CD4-positive, alpha-beta T cell (primary cell): ENCODE measurements around the gene BICDL2. TPM values are rescaled to one million over a fixed set of nuclear protein-coding genes. Genes with fewer than 3 reads are reported as not detected.

Experiments used
- ATAC-seq: fragments of 200-7000 bp; cut with Tn5 transposase; one replicate; pipeline ENCODE4 v1.10.0; 2022; ENCODE audit warnings: mild to moderate bottlenecking; ENCODE audit not compliant: poor library complexity
- CTCF ChIA-PET: fragments of 350-600 bp; sonication (Branson Sonifier 250); formaldehyde crosslinking; loops from one replicate; lab custom pipeline; 2021; ENCODE audit warnings: antibody characterized with exemption, inconsistent platforms; lab: Charles Lee
- POLR2A ChIA-PET: fragments of 350-600 bp; sonication (Branson Sonifier 250); formaldehyde crosslinking; loops from one replicate; lab custom pipeline; 2021; ENCODE audit warnings: antibody characterized with exemption, inconsistent platforms; lab: Charles Lee
- DNase-seq, 14 experiments: peaks; one replicate each; pipeline ENCODE4 v3.0.0-alpha.2; 2013 to 2020; ENCODE audit warnings: mixed read lengths in 2 of 14
- H3K27ac ChIP-seq, 2 donors: one replicate each; pipeline versions ENCODE4 v1.5.1 to v1.7.0; 2013; ENCODE audit warnings: low read length in 2 of 2, low read depth in 1 of 2, mild to moderate bottlenecking in 1 of 2
- H3K27me3 ChIP-seq, 2 experiments: 1 replicate in 1 of 2; 2 replicates in 1 of 2; pipeline versions ENCODE4 v1.6.1 to v1.7.0; 2013; ENCODE audit warnings: low read length in 2 of 2, control low read depth in 1 of 2, mild to moderate bottlenecking in 1 of 2, moderate library complexity in 1 of 2; ENCODE audit not compliant: insufficient read depth in 2 of 2, control insufficient read depth in 1 of 2
- H3K36me3 ChIP-seq: one replicate; pipeline ENCODE4 v1.6.1; 2013; ENCODE audit warnings: low read length, control low read depth; ENCODE audit not compliant: insufficient read depth
- H3K4me1 ChIP-seq: one replicate; pipeline ENCODE4 v1.6.1; 2013; ENCODE audit warnings: low read length, control low read depth; ENCODE audit not compliant: insufficient read depth
- H3K4me3 ChIP-seq: one replicate; pipeline ENCODE4 v1.5.1; 2013; ENCODE audit warnings: mild to moderate bottlenecking, low read length, moderate library complexity
- H3K9me3 ChIP-seq, 2 experiments: 1 replicate in 1 of 2; 2 replicates in 1 of 2; pipeline versions ENCODE4 v1.6.1 to v1.7.0; 2013; ENCODE audit warnings: low read length in 2 of 2, mild to moderate bottlenecking in 2 of 2, control low read depth in 1 of 2, moderate library complexity in 1 of 2; ENCODE audit not compliant: control insufficient read depth in 1 of 2, insufficient read depth in 1 of 2
- H3K27ac Mint-ChIP-seq: one replicate; pipeline ENCODE4 v1.8.0; 2020; ENCODE audit warnings: mixed read lengths
- H3K27me3 Mint-ChIP-seq: one replicate; pipeline ENCODE4 v1.8.0; 2021; ENCODE audit warnings: mixed read lengths
- H3K36me3 Mint-ChIP-seq: one replicate; pipeline ENCODE4 v1.8.0; 2021; ENCODE audit warnings: low read depth, mixed read lengths
- H3K4me1 Mint-ChIP-seq: one replicate; pipeline ENCODE4 v1.8.0; 2021; ENCODE audit warnings: low read depth, mixed read lengths
- H3K4me3 Mint-ChIP-seq: one replicate; pipeline ENCODE4 v1.8.0; 2020; ENCODE audit warnings: mild to moderate bottlenecking, mixed read lengths
- H3K9me3 Mint-ChIP-seq: one replicate; pipeline ENCODE4 v1.8.0; 2020; ENCODE audit warnings: mixed read lengths
- CTCF ChIP-seq: fragments of 200-600 bp; IDR thresholded peaks from one replicate; pipeline ENCODE4 v1.8.0; 2022; ENCODE audit warnings: antibody characterized with exemption, mild to moderate bottlenecking
- intact Hi-C, 2 experiments: fragments of 100-400 bp; cut with DNase I in 1 of 2; cut with micrococcal nuclease in 1 of 2; formaldehyde crosslinking; loops; one replicate each; pipeline versions ENCODE4 v1.15.1 to v1.9.0; 2023 to 2025; cut with DNase I, micrococcal nuclease
- total RNA-seq, 174 experiments: library from RNA in 2 of 174; stranded (reverse) in 2 of 174; gene quantifications; one replicate each; pipeline ENCODE4 v1.2.3 and lab custom pipeline; 2021 to 2026

BICDL2 gene
- total RNA-seq, 2 experiments from 2014 or later = not detected

DNA sequence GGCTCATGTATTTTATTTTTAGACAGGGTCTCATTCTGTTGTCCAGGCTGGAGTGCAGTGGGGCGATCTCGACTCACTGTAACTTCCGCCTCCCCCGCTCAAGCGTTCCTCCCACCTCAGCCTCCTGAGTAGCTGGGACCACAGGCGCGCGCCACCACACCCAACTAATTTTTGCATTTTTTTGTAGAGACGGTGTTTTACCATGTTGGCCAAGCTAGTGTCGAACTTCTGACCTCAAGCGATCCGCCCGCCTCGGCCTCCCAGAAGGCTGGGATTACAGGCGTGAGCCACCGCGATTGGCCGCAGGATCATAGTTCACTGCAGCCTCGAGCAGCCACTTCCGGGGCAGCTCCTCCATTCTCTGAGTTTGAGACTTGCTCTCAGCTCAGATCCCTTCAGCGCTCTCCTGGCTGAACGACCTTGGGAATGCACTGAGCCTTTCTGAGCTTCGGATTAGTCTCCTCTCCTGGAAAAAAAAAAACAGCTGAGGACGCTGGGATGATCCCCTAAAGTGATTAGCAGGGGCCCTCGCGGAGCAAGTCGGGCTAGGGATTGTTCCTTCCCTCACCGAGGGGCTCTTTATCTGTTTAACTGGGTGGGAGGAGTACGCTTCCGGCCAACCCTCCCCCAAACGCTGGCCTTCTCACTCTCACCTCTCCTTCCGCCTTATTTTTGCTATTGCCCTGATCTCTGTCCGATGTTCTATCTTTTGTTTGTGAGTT is 55.4 kb downstream of the BICDL2 start:
- H3K4me3 Mint-ChIP-seq = peak overlapping the region; percentile 75
- H3K27ac Mint-ChIP-seq = peak overlapping the region; percentile 49
- peak overlapping the region; percentile 93 for H3K4me3 ChIP-seq
- POLR2A ChIA-PET = interaction anchor here (0.7 to 2.1 kb wide), 6 partner anchors 13 to 299 kb away, joined by 3 to 22 read pairs (median 3); partner anchors contain the start of genes KCTD5, PAQR4 and TNFRSF12A
- peaks cover 29% of the 10 kb centered on the region for H3K4me1 ChIP-seq
- intact Hi-C loops = loop anchor here in 1 of 2 experiments (5.0 kb wide), 2 partner anchors 69 to 104 kb away; partner anchors contain the start of gene FLYWCH1
- peaks cover 0 to 3% of the 10 kb centered on the region in 2 experiments for H3K27me3 ChIP-seq
- H3K27ac ChIP-seq = no peak overlapping the region
- no peaks in the 10 kb centered on the region for H3K4me1 Mint-ChIP-seq
- no peaks in the 10 kb centered on the region for H3K36me3 Mint-ChIP-seq
- H3K27me3 Mint-ChIP-seq = no peaks in the 10 kb centered on the region
- CTCF ChIA-PET = interaction anchor here (0.7 to 1.7 kb wide), 4 partner anchors 11 to 50 kb away, joined by 3 to 4 read pairs (median 3); no protein-coding TSS in a partner anchor
- ATAC-seq (no peak), DNase-seq (no peak)
- no peak for TF ChIP-seq CTCF
- no peaks in the 10 kb centered on the region for H3K9me3 Mint-ChIP-seq
- peaks cover 0 to 7% of the 10 kb centered on the region in 2 experiments for H3K9me3 ChIP-seq
- no peaks in the 10 kb centered on the region for H3K36me3 ChIP-seq

DNA sequence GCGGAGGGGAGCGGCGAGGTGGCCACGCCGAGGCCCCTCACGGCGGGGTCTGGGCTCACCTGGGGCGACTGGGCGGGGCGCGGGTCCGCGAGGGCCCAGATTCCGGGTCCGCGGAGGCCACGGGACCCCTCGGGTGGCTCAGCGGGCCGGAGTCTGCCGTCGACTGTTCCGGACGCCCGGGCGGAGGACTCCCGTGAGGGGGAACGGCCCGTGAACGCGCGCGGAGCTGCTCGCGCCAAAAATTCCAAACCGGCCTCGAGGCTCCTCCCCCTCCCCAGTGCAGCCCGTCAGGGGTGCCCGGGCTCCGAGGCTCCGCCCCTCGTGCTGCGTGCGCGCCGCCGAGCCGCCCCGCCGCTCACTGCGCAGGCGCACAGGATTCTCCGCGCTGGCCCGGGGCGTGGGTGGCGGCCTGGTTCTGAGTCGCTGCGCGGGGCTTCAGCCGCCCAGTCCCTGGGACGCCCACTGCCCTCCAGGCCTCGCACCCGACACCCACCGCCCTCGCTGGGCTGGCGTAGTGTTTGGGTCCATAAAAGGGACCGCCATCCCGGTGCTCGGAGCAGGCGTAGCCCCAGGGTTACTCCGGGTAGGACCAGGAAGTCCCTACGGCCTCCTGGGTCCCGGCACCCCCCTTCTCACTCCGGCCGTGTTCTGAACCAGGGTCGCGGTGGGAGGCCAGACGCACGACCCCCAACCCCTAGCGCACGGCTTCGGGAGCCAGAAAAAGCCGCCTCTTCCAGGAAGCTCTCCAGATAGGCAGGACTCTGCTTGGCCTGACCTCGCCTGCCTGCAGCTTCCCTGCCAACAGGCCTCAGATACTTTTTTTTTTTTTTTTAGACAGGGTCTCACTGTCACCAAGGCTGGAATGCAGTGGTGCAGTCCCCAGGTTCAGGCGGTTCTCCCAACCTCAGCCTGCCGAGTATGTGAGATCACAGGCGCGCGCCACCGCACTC is 56.2 kb downstream of the BICDL2 start, which contains the start of gene PKMYT1:
Gene PKMYT1 (minus strand): TSS at position 220 of the 950 bp plus-strand sequence. CDS start 789 bp downstream, outside the sequence.
- intact Hi-C loops = loop anchor here in 1 of 2 experiments (1.0 to 5.0 kb wide), 4 partner anchors 11 to 103 kb away; partner anchors contain the start of genes FLYWCH1 and PAQR4
- CTCF ChIA-PET = interaction anchor here (0.8 to 1.7 kb wide), 3 partner anchors 10 to 50 kb away, joined by 3 to 4 read pairs (median 3); no protein-coding TSS in a partner anchor
- peak; percentile 95 for ATAC-seq

More for the DNA sequence above, 56.2 kb downstream of the BICDL2 start, which contains the start of gene PKMYT1:
- peak within 1 kb of the TSS; percentile 50 to 73 for H3K27ac ChIP-seq
- Mint-ChIP-seq H3K9me3 (no peaks in the 10 kb centered on the region), H3K4me1 (no peaks in the 10 kb centered on the region), H3K36me3 (no peaks in the 10 kb centered on the region), H3K27ac (peak within 1 kb of the TSS; percentile 49), H3K4me3 (peak within 1 kb of the TSS; percentile 82), H3K27me3 (no peaks in the 10 kb centered on the region)
- peaks cover 29% of the 10 kb centered on the region for H3K4me1 ChIP-seq
- H3K4me3 ChIP-seq = peak within 1 kb of the TSS; percentile 93
- peaks cover 0 to 3% of the 10 kb centered on the region in 2 experiments for H3K27me3 ChIP-seq
- no peak for TF ChIP-seq CTCF
- peak; percentile 86 to 98 (median 94) for DNase-seq
- H3K36me3 ChIP-seq = no peaks in the 10 kb centered on the region
- POLR2A ChIA-PET = interaction anchor here (0.6 to 2.1 kb wide), 11 partner anchors 12 to 596 kb away, joined by 3 to 22 read pairs (median 3); partner anchors contain the start of genes KCTD5, KREMEN2, PAQR4 and TNFRSF12A
- peaks cover 0 to 7% of the 10 kb centered on the region in 2 experiments for H3K9me3 ChIP-seq
